NCI-H2029 (cell line): Measurements from ENCODE around the gene SAP30L.

ENCODE experiments used
- DNase-seq: peaks from one replicate; lab custom pipeline; 2025; lab: John Stamatoyannopoulos, UW

The SAP30L gene, protein sequence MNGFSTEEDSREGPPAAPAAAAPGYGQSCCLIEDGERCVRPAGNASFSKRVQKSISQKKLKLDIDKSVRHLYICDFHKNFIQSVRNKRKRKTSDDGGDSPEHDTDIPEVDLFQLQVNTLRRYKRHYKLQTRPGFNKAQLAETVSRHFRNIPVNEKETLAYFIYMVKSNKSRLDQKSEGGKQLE

DNA sequence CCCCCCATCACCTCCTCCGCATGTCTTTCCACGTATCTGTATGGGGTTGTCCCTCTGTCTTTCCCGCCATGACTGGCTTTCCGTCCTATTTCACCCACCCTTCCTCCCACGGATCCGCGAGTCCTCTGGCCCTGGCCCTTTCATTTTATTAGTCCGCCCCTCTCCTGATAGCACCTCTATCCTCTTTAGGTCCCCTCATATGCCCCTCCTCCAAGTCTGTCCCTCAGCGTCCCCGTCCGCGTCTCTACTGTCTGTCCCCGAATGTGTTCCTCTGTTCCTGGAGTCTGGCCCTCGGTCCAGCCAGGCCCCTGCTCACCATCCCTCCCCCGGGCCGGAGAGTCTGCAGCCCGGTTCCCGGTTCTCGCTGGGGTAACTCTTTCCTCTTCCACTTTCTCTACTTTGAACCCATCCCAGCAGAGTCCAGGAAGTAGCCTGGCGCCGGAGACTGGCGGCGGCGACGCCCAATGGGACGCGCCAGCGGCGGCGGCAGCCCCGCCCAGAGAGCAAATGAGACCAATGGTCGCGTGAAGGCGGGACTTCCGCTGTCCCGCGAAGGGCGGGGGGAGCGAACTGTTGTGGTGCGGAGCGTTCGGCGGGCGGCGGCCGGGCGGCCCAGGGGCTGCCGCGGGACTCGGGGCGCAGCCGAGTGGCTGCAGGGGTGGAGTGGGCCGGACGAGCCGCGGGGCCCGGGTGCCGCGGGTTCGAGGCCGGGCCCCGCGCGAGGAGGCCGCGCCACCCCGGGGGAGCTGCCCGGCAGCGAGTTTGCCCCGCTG lies at the start of gene SAP30L:
Gene SAP30L (plus strand): TSS at position 576 of the 773 bp plus-strand sequence. CDS start 608 bp downstream, outside the sequence.
- DNase-seq: peak; percentile 83

DNA sequence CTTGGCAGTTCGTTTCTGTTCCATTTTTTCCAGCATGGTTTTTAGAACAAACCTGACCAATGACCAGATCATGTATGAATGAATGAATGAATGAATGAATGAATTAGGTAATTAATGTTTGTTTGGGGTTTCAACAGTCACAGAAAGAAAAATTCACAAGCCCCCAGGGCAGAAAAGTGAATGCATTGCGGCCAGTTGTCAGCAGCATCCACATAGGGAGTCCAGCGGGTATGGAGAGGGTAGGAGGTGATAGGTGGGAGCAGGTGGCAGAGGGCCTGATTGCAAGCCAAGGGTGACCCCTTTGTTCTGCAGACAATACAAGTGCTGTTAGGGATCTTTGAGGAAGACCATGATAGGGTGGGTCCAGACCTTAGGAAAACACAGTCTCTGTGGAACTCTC lies 49.7 kb upstream of the SAP30L start:
- DNase-seq: no peak

DNA sequence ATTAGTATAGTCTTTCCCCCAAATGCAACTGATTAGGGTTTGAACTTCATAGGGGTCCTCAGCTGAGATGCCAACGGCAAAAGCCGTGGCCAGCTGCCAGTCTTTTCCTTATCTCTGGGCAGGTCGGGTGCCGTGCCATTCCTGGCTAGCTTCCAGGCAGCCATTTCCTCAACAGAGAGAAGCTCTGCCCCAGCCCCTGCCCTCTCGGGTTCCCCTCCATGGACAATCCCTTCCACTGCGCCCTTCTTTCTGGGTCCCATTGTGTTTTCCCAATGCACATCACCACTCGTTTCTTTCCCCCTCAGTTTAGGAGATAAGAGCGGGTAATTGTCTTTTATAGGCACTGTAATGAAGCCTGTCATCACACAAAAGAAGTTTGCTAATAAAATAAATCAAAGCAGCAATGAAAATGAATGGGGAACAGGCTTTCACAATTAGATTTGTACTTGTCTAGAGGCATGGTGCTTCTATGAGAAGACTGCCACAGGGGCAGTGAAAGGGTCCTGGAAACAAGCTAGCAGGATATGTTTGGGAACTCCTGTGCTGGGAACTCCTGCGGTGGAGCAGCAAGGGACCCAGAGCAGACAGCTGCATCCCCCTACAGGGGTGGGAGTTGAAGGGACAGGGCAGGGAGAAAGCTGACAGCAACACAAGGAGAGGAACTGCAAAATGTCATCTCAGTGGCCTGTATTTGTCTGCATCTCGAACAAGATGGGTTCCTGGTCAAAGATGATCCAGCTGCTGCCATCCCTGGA lies 48.0 kb upstream of the SAP30L start:
- DNase-seq: peak; percentile 85

- DNase-seq: no peak
Observed at GRCh38 chr5:154400678-154401077, 45.1 kb upstream of the SAP30L start.

GRCh38 chr5:154401355-154401754 lies 44.4 kb upstream of the SAP30L start:
- DNase-seq: no peak

DNA sequence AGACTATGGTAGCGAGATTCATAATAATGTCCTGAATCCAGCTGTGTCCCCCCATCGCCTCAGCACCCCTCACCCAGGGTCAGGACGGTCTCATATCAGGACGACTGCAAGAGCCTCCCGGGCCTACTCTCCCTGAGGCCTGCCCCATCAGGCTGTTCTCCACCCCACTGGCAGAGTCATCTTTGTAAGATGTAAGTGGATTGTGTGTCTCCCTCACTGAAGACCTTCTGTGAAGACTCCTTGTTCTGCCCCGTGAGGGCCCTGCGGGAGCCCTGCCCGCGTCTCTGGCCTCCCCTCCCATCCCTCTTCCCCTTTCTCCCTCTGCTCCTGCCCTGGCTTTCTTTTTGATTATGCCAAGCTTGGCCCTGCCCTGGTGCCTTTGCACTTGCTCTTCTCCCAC lies 43.9 kb upstream of the SAP30L start:
- DNase-seq: no peak

DNA sequence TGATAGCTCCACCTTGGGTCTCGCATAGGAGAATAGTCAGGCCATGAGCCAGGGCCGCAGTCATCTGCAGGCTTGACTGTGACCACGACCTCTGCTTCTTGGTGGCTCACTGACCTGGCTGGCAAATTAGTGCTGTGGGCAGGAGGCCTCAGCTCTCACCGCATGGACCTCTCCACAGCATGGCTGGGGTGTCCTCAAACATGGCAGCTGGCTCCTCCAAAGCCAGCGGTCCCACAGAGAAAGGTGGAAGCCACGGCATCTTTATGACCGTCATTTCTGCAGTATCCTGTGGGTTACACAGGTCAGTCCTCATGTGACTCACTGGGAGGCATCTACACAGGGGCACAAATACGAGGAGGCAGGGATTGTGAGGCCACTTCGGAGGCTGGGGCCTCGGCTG lies 43.2 kb upstream of the SAP30L start:
- no peak for DNase-seq

- DNase-seq: no peak
Observed at GRCh38 chr5:154403234-154403633, 42.6 kb upstream of the SAP30L start.

- DNase-seq: no peak
Observed at GRCh38 chr5:154403776-154404387, 41.9 kb upstream of the SAP30L start.

- DNase-seq: peak; percentile 70
Observed at GRCh38 chr5:154405078-154405792, 40.6 kb upstream of the SAP30L start.

GRCh38 chr5:154406231-154406630 lies 39.6 kb upstream of the SAP30L start:
- DNase-seq: no peak

- no peak for DNase-seq
Observed at GRCh38 chr5:154406826-154407225, 39.0 kb upstream of the SAP30L start.

DNA sequence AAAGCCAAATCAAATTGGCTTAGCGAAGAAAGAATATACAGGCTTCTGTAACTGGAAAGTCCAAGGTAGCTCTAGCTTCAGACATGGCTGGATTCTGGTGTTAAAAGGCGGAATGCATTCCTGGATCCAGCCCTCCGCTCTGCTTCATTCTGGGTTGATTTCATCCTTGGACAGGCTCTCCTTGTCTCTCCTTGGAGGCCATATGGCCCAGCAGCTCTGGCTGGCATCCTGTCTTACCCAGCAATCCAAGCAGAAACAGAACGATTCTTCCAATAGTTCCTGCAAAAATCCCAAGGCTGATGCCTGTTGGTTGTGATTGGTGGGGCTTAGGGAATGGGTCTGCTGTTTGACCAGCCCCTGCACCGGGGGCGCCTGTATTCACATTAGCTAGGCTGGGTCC lies 37.0 kb upstream of the SAP30L start:
- no peak for DNase-seq

GRCh38 chr5:154409230-154409840 lies 36.5 kb upstream of the SAP30L start:
- DNase-seq: no peak

GRCh38 chr5:154410008-154410407 lies 35.8 kb upstream of the SAP30L start:
- no peak for DNase-seq

DNA sequence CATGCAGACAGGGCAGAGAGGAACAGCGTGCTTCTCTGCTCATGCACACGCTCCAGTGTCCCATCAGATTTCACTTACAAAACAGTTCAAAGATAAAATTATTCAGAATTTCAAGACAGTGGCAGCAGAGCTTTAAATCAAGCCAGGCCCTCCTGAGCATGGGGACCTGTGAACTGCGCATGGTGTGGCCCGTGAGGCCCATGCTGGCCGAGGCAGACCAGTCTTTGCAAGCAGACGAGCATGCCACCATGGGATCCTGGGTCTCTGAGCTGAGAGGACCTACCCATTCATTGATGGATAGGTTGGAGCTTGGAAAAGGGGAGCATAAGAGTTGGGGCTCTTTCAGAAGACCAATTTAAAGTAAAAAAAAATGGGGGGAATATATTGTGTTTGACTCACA lies 35.0 kb upstream of the SAP30L start:
- DNase-seq: no peak

- DNase-seq: no peak
Observed at GRCh38 chr5:154411338-154411737, 34.5 kb upstream of the SAP30L start.

DNA sequence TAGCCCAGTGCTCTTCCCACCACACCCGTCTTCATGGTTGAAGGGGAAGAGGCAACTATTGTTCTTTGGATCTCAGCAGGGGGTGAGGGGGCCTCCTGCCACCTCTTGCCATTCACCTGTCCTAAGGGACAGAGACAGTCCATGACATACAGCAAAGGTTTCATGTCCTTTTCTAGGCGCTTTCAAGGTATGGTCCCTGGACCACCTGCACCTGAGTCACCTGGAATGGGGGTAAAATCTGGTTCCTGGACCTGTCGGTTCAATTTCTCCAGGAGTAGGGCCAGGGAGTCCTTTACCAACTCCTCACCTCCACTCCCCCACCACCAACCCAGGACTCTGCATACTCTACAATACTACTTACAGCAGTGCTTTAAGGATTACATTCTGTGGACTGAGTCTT lies 33.5 kb upstream of the SAP30L start:
- DNase-seq: no peak

DNA sequence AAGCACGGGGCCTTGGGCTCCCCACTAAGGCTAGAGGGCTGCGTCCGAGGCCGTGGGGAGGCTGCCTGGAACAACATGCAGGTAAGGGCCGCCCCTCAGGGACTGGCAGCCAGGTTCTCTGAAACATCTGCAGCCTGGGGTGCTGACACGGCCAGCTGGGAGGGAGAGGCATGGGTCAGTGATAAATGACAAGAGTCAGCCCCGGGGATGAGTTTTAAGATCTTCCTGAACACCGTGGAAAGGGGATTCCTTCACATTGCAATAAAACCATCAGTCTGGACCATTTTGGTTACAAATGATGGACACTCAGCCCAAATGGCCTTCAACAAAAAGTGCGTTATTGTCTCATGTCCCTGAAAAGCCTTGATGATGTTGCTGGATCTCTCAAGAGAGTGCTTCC lies 32.9 kb upstream of the SAP30L start:
- no peak for DNase-seq

DNA sequence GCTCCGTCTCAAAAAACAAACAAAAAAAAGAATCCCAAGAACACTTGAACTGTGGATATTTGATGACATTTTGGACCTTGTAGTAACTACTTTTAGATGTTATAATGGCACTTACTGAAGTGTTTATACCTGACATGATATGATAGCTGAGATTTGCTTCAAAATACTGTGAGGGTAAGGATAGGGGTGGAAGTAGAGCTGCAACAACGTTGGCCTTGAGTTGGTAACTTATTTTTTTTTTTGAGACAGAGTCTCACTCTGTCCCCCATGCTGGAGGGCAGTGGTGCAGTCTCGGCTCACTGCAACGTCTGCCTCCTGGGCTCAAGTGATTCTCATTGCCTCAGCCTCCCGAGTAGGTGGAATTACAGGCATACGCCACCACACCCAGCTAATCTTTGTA lies 30.7 kb upstream of the SAP30L start:
- no peak for DNase-seq

DNA sequence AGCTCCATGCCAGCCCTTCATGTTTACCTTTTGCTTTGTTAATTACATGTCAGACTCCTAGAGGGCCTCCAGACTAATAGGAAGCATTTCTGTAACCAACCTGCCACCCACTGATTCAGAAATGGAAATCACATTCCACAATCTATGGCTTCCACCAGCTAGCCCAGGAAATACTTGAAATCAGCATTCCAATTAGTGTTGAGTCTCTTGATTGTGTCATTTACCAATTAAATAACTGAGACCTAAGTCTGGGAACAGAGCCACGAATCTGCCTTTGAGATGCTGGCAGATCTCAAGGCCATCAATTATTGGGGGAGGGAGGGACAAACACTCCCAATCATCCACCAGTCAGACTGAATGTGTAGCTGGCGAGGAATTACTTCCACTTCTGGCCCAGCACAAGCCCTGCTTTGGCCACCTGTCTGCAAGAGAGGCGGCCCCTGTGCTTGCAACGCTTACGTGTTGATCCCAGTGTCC lies 27.4 kb upstream of the SAP30L start:
- peak; percentile 46 for DNase-seq
